HepG2 (cell line): Measurements from ENCODE around the gene MEAF6. TPM values are rescaled to one million over a fixed set of nuclear protein-coding genes. Genes with fewer than 3 reads are reported as not detected.

Source experiments
- ADNP ChIP-seq: sonication (generic); formaldehyde crosslinking; IDR thresholded peaks from 2 replicates; pipeline ENCODE4 v1.4.0; 2020; ENCODE audit warnings: missing genetic modification reagents
- BATF2 ChIP-seq: sonication (generic); formaldehyde crosslinking; IDR thresholded peaks from 2 replicates; pipeline ENCODE4 v1.8.0; 2022; ENCODE audit warnings: mild to moderate bottlenecking, missing genetic modification reagents, moderate library complexity
- CC2D1A ChIP-seq: sonication (generic); formaldehyde crosslinking; IDR thresholded peaks from 2 replicates; pipeline ENCODE4 v1.8.1; 2023; ENCODE audit warnings: mild to moderate bottlenecking, missing genetic modification reagents
- GZF1 ChIP-seq: sonication (generic); formaldehyde crosslinking; IDR thresholded peaks from 2 replicates; pipeline ENCODE4 v1.5.1; 2020; ENCODE audit warnings: mild to moderate bottlenecking, missing genetic modification reagents
- KMT2A ChIP-seq: sonication (generic); formaldehyde crosslinking; IDR thresholded peaks from 2 replicates; pipeline ENCODE4 v1.4.0; 2020; ENCODE audit warnings: missing genetic modification reagents
- NR2C2 ChIP-seq: sonication (generic); formaldehyde crosslinking; IDR thresholded peaks from 2 replicates; pipeline ENCODE4 v1.4.0; 2020; ENCODE audit warnings: missing genetic modification reagents, mild to moderate bottlenecking, moderate library complexity, borderline replicate concordance
- NR2F1 ChIP-seq, 2 experiments: fragments of 450-650 bp in 1 of 2; formaldehyde crosslinking in 1 of 2; IDR thresholded peaks; 2 replicates each; pipeline versions ENCODE4 v1.5.0 to v1.6.1; 2016 to 2020; ENCODE audit warnings: mild to moderate bottlenecking in 1 of 2, missing compliant biosample characterization in 1 of 2, missing genetic modification reagents in 1 of 2, moderate library complexity in 1 of 2
- PHF21A ChIP-seq: sonication (generic); formaldehyde crosslinking; IDR thresholded peaks from 2 replicates; pipeline ENCODE4 v1.5.0; 2020; ENCODE audit warnings: mild to moderate bottlenecking, missing genetic modification reagents
- POGK ChIP-seq: sonication (generic); formaldehyde crosslinking; conservative IDR thresholded peaks from 2 replicates; pipeline ENCODE4 v1.8.0; 2022; ENCODE audit warnings: mild to moderate bottlenecking, moderate library complexity, missing genetic modification reagents
- TARDBP ChIP-seq: sonication (generic); formaldehyde crosslinking; IDR thresholded peaks from 2 replicates; pipeline ENCODE4 v1.8.0; 2022; ENCODE audit warnings: mild to moderate bottlenecking, missing genetic modification reagents
- ZNF136 ChIP-seq: sonication (generic); formaldehyde crosslinking; IDR thresholded peaks from 2 replicates; pipeline ENCODE4 v1.8.1; 2022; ENCODE audit warnings: low read depth, mild to moderate bottlenecking, moderate library complexity, missing genetic modification reagents
- ZNF292 ChIP-seq: sonication (generic); formaldehyde crosslinking; IDR thresholded peaks from 2 replicates; pipeline ENCODE4 v1.8.1; 2022; ENCODE audit warnings: mild to moderate bottlenecking, low read depth, missing genetic modification reagents, borderline replicate concordance
- ZNF510 ChIP-seq: sonication (generic); formaldehyde crosslinking; IDR thresholded peaks from 2 replicates; pipeline ENCODE4 v1.4.0; 2020; ENCODE audit warnings: low read depth, mild to moderate bottlenecking, missing genetic modification reagents
- ZNF672 ChIP-seq: sonication (generic); formaldehyde crosslinking; IDR thresholded peaks from 2 replicates; pipeline ENCODE4 v1.8.1; 2022; ENCODE audit warnings: missing genetic modification reagents
- ZNF891 ChIP-seq: sonication (generic); formaldehyde crosslinking; IDR thresholded peaks from 2 replicates; pipeline ENCODE4 v1.5.0; 2020; ENCODE audit warnings: mild to moderate bottlenecking, missing genetic modification reagents
- polyA plus RNA-seq, 8 experiments: library from polyadenylated mRNA; depleted of rRNA in 3 of 8; stranded (reverse) in 7 of 8; unstranded in 1 of 8; fragments of >200 nt; fragmentation: Illumina TruSeq in 4 of 8; extraction: Trizol in 4 of 8; gene quantifications; 2 replicates each; pipeline versions ENCODE4 v1.2.1 to v1.2.3, GENCODE V29; 2011 to 2016; ENCODE audit warnings: low read depth in 4 of 8, missing spikeins in 1 of 8, mixed read lengths in 1 of 8; ENCODE audit not compliant: insufficient read depth in 1 of 8
- total RNA-seq, 5 experiments: library from RNA; depleted of rRNA; stranded (reverse); fragments of >200 nt; fragmentation: Illumina TruSeq; extraction: Trizol; gene quantifications; 2 replicates each; pipeline ENCODE4 v1.2.3, GENCODE V29; 2016; ENCODE audit warnings: low read depth in 1 of 5
- TF ChIP-seq, protein P1 (sequence below): sonication (generic); formaldehyde crosslinking; conservative IDR thresholded peaks from 2 replicates; pipeline ENCODE4 v1.5.0; 2020; ENCODE audit warnings: missing genetic modification reagents
- TF ChIP-seq, protein P2 (sequence below): sonication (generic); formaldehyde crosslinking; IDR thresholded peaks from 2 replicates; pipeline ENCODE4 v1.8.1; 2022; ENCODE audit warnings: mild to moderate bottlenecking, missing genetic modification reagents
- TF ChIP-seq, protein P3 (sequence below): sonication (generic); formaldehyde crosslinking; IDR thresholded peaks from 2 replicates; pipeline ENCODE4 v1.5.0; 2020; ENCODE audit warnings: missing genetic modification reagents
- TF ChIP-seq, protein P4 (sequence below), 2 experiments: sonication (generic) in 1 of 2; formaldehyde crosslinking in 1 of 2; IDR thresholded peaks; 2 replicates each; pipeline versions ENCODE4 v1.5.1 to v1.6.1; 2011 to 2020; ENCODE audit warnings: borderline replicate concordance in 1 of 2, low read depth in 1 of 2, low read length in 1 of 2, mild to moderate bottlenecking in 1 of 2, missing genetic modification reagents in 1 of 2, moderate library complexity in 1 of 2

MEAF6 gene
- total and polyA plus RNA-seq, 2 of the 13 experiments (the other 11 are each of a cell fraction or from before 2014, with no cell fraction given) = 29.5 to 45.6 TPM

- 0 out of 2 replicates have a peak, but pooled peaks have one; percentile 2 for TF ChIP-seq POGK (CRISPR knock-in tag)
- no peak for TF ChIP-seq ZNF672 (CRISPR knock-in tag)
- no peak for TF ChIP-seq NR2C2 (CRISPR knock-in tag)
- TF ChIP-seq NR2F1 (CRISPR knock-in tag; IDR thresholded peaks at IDR 0.05) = no peak
- TF ChIP-seq, protein P1, sequence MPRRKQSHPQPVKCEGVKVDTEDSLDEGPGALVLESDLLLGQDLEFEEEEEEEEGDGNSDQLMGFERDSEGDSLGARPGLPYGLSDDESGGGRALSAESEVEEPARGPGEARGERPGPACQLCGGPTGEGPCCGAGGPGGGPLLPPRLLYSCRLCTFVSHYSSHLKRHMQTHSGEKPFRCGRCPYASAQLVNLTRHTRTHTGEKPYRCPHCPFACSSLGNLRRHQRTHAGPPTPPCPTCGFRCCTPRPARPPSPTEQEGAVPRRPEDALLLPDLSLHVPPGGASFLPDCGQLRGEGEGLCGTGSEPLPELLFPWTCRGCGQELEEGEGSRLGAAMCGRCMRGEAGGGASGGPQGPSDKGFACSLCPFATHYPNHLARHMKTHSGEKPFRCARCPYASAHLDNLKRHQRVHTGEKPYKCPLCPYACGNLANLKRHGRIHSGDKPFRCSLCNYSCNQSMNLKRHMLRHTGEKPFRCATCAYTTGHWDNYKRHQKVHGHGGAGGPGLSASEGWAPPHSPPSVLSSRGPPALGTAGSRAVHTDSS (CRISPR knock-in tag) = no peak
- no peak for TF ChIP-seq TARDBP
- TF ChIP-seq PHF21A = 0 out of 2 replicates have a peak, but pooled peaks have one; percentile 0
- TF ChIP-seq, protein P2, sequence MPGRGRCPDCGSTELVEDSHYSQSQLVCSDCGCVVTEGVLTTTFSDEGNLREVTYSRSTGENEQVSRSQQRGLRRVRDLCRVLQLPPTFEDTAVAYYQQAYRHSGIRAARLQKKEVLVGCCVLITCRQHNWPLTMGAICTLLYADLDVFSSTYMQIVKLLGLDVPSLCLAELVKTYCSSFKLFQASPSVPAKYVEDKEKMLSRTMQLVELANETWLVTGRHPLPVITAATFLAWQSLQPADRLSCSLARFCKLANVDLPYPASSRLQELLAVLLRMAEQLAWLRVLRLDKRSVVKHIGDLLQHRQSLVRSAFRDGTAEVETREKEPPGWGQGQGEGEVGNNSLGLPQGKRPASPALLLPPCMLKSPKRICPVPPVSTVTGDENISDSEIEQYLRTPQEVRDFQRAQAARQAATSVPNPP (CRISPR knock-in tag) = no peak
- TF ChIP-seq, protein P3, sequence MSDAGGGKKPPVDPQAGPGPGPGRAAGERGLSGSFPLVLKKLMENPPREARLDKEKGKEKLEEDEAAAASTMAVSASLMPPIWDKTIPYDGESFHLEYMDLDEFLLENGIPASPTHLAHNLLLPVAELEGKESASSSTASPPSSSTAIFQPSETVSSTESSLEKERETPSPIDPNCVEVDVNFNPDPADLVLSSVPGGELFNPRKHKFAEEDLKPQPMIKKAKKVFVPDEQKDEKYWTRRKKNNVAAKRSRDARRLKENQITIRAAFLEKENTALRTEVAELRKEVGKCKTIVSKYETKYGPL (CRISPR knock-in tag) = no peak
- TF ChIP-seq CC2D1A (CRISPR knock-in tag) = no peak
- TF ChIP-seq, protein P4, sequence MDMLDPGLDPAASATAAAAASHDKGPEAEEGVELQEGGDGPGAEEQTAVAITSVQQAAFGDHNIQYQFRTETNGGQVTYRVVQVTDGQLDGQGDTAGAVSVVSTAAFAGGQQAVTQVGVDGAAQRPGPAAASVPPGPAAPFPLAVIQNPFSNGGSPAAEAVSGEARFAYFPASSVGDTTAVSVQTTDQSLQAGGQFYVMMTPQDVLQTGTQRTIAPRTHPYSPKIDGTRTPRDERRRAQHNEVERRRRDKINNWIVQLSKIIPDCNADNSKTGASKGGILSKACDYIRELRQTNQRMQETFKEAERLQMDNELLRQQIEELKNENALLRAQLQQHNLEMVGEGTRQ (IDR thresholded peaks at IDR 0.05; ENCODE audit: low read depth, low read length) = no peak
- TF ChIP-seq, protein P4 (CRISPR knock-in tag; IDR thresholded peaks at IDR 0.05; ENCODE audit: borderline replicate concordance) = no peak
- TF ChIP-seq ZNF136 = no peak
- no peak for TF ChIP-seq ZNF292
- TF ChIP-seq ADNP (CRISPR knock-in tag) = no peak
- TF ChIP-seq ZNF891 (CRISPR knock-in tag) = no peak
- no peak for TF ChIP-seq KMT2A (CRISPR knock-in tag)
- TF ChIP-seq BATF2 (CRISPR knock-in tag) = 0 out of 2 replicates have a peak, but pooled peaks have one; percentile 52
- no peak for TF ChIP-seq GZF1
- no peak for TF ChIP-seq ZNF510 (CRISPR knock-in tag)
Observed at GRCh38 chr1:37474697-37475379, 39.7 kb downstream of the MEAF6 start (continued).
